OCI-M2 (cell line): ENCODE data around the gene LMNB1.

Source experiments
- DNase-seq: peaks from one replicate; lab custom pipeline; 2025; ENCODE audit not compliant: unreplicated experiment; lab: John Stamatoyannopoulos, UW

Gene LMNB1

DNA sequence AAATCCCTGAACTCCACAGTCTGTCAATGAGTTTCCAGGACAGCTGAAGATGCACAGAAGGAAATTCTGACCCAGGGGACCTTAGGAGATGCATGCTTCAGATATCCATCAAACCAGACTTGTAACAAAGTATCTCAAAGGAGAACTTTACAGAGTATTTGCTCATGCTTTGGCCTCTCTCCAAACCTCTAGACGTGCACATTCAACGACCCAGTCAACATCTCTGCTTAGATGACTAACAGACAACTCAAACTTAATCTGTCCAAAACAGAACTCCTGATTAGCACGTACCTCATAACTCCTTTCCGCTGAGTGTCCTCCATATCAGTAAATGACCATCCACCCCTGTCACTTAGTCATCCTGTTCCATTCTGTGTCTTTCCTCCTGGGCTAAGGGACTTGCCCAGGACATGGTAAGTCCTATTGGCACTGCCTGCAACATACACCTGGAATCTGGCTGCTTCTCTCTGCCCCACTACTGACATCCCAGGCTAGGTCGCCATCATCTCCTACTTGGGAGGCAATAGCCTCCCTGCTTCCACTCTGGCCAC, 107.4 kb downstream of the LMNB1 start:
- DNase-seq, result peak; percentile 6
